Mucosa of descending colon (tissue), 3 donors: ENCODE data around the gene PKP1. TPM values are rescaled to one million over a fixed set of nuclear protein-coding genes. Genes with fewer than 3 reads are reported as not detected.

Experiments
- ATAC-seq: fragments of 200-7000 bp; cut with Tn5 transposase; one replicate; pipeline ENCODE4 v1.9.1; 2020; ENCODE audit warnings: mild to moderate bottlenecking, moderate library complexity
- DNase-seq, 3 donors: peaks; one replicate each; pipeline ENCODE4 v3.0.0-alpha.2; 2020
- H3K36me3 ChIP-seq: fragments of 200-600 bp; one replicate; pipeline ENCODE4 v1.8.0; 2021; ENCODE audit warnings: low read depth, mild to moderate bottlenecking
- H3K4me1 ChIP-seq: fragments of 200-600 bp; one replicate; pipeline ENCODE4 v1.8.0; 2021; ENCODE audit warnings: low read depth, mild to moderate bottlenecking
- H3K4me3 ChIP-seq: fragments of 200-600 bp; one replicate; pipeline ENCODE4 v1.8.0; 2021; ENCODE audit warnings: mild to moderate bottlenecking
- H3K9me3 ChIP-seq: fragments of 200-600 bp; one replicate; pipeline ENCODE4 v1.8.0; 2021; ENCODE audit warnings: mild to moderate bottlenecking
- CTCF ChIP-seq: fragments of 200-600 bp; IDR thresholded peaks from one replicate; pipeline ENCODE4 v1.8.0; 2022; ENCODE audit warnings: antibody characterized with exemption, mild to moderate bottlenecking
- intact Hi-C, 2 donors: fragments of 100-400 bp; cut with DNase I in 1 of 2; cut with micrococcal nuclease in 1 of 2; formaldehyde crosslinking; loops; one replicate each; pipeline versions ENCODE4 v1.11.0 to v1.11.1; 2022; cut with DNase I, micrococcal nuclease
- total RNA-seq, 3 donors: library from RNA; stranded (reverse); fragmentation: NEBNext Ultra II Directional in 2 of 3; extraction: Animal tissue kit (Norgen Biotek cat#: 25700) in 2 of 3; gene quantifications; one replicate each; pipeline versions ENCODE4 v1.2.1 to v1.2.4, GENCODE V29; 2021 to 2023
- donor health status: DM: no; HTN: no; CAD: no; lungs with moderate emphysema.
- donor health status: DM: no; HTN: no; CAD: no.
- donor health status: DM: no; HTN: yes; CAD: no.

PKP1 gene
- total RNA-seq, 3 donors from 2014 or later = 0.27 to 0.41 TPM; not detected in 1

- TF ChIP-seq CTCF = no peak
- ATAC-seq = peak; percentile 83
- Histone ChIP-seq H3K36me3 (no peaks in the 10 kb centered on the region), H3K9me3 (no peaks in the 10 kb centered on the region), H3K4me1 (peaks cover 28% of the 10 kb centered on the region), H3K4me3 (no peak overlapping the region)
- intact Hi-C loops = no loop called here
- peak; percentile 78 to 89 (median 88) for DNase-seq
Measured at GRCh38 chr1:201307760-201308499, 24.6 kb downstream of the PKP1 start.

- ATAC-seq = peak; percentile 88
- Histone ChIP-seq H3K9me3 (no peaks in the 10 kb centered on the region), H3K4me1 (peaks cover 28% of the 10 kb centered on the region), H3K36me3 (no peaks in the 10 kb centered on the region), H3K4me3 (no peak overlapping the region)
- peak; percentile 82 to 87 (median 83) for DNase-seq
- TF ChIP-seq CTCF = no peak
- intact Hi-C loops = no loop called here
Measured at GRCh38 chr1:201309416-201309815, 26.1 kb downstream of the PKP1 start.

GRCh38 chr1:201310251-201310985 is 27.1 kb downstream of the PKP1 start:
- H3K4me3 ChIP-seq = no peak overlapping the region
- no peak for TF ChIP-seq CTCF
- ATAC-seq (no peak), DNase-seq (no peak)
- no peaks in the 10 kb centered on the region for H3K9me3 ChIP-seq
- intact Hi-C loops = no loop called here
- no peaks in the 10 kb centered on the region for H3K36me3 ChIP-seq
- H3K4me1 ChIP-seq = peaks cover 28% of the 10 kb centered on the region

GRCh38 chr1:201310986-201311355 is 27.7 kb downstream of the PKP1 start:
- no peak for TF ChIP-seq CTCF
- Histone ChIP-seq H3K9me3 (no peaks in the 10 kb centered on the region), H3K4me1 (peaks cover 28% of the 10 kb centered on the region), H3K36me3 (no peaks in the 10 kb centered on the region), H3K4me3 (no peak overlapping the region)
- ATAC-seq (peak; percentile 12), DNase-seq (peak in 1 of 3 donors; percentile 7)
- intact Hi-C loops = no loop called here

- peaks cover 28% of the 10 kb centered on the region for H3K4me1 ChIP-seq
- no peaks in the 10 kb centered on the region for H3K36me3 ChIP-seq
- TF ChIP-seq CTCF = no peak
Measured at GRCh38 chr1:201311356-201312011, 28.2 kb downstream of the PKP1 start.

More at GRCh38 chr1:201311356-201312011, 28.2 kb downstream of the PKP1 start:
- ATAC-seq (no peak), DNase-seq (no peak)
- no peak overlapping the region for H3K4me3 ChIP-seq
- intact Hi-C loops = no loop called here
- H3K9me3 ChIP-seq = no peaks in the 10 kb centered on the region
